Activated CD4-positive, alpha-beta T cell treated with anti-CD3 and anti-CD28 coated beads for 48 hours (primary cell): Measurements from ENCODE around the gene TEKTIP1.
A peak's percentile ranks its signal among the peaks of the same experiment; 100 is the strongest.
"Not testable (repeated sequence)": the region's sequence is repeated elsewhere in the genome, so short reads cannot be mapped to it uniquely, and the experiment has no call there.

Experiments
- DNase-seq: peaks from one replicate; pipeline ENCODE4 v3.0.0-alpha.2; 2020

TEKTIP1 gene

DNA sequence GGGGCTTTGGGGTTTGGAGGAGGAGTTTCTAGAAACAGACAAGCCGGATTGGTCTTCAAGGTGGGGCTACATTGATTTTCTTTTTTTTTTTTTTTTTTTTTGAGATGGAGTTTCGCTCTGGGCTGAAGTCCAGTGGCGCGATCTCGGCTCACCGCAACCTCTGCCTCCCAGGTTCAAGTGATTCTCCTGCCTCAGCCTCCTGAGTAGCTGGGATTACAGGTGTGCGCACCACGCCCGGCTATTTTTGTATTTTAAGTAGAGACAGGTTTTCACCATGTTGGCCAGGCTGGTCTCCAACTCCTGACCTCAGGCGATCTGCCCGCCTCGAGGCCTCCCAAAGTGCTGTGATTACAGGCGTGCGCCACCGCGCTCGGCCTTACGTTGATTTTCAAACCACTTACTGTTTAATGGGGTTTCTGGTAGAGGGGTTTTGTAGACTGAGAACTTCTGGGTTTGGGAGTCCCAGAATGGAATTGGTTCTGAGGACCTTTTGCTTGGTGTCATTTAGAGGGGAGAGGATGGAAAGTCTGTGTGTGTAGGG is 30.8 kb upstream of the TEKTIP1 start:
- DNase-seq = not testable (repeated sequence)

- no peak for DNase-seq
These were observed 30.0 kb upstream of the TEKTIP1 start for GRCh38 chr19:3508771-3509535.

DNA sequence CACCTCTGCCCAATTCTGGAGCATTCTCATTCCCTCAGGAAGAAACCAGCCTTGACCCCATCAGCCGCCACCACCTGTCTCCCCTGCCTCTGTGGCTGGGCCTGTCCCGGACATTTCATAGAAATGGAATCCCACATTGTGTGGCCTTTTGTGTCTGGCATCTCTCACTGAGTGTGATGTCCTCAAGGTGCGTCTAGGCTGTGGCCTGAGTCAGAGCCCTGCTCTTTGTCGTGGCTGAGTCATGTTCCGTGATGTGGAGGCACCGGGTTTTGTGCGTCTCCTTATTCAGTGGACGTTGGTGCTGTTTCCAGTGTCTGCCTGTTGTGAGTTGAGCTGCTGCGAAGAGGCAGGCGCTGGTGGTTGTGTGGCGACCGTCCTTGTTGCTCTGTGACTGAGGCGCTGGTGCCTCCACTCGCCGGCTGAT is 29.4 kb upstream of the TEKTIP1 start:
- peak; percentile 71 for DNase-seq

- DNase-seq = no peak
These were observed 28.2 kb upstream of the TEKTIP1 start for GRCh38 chr19:3510727-3511126.

- no peak for DNase-seq
These were observed 27.3 kb upstream of the TEKTIP1 start for GRCh38 chr19:3511506-3512251.

DNA sequence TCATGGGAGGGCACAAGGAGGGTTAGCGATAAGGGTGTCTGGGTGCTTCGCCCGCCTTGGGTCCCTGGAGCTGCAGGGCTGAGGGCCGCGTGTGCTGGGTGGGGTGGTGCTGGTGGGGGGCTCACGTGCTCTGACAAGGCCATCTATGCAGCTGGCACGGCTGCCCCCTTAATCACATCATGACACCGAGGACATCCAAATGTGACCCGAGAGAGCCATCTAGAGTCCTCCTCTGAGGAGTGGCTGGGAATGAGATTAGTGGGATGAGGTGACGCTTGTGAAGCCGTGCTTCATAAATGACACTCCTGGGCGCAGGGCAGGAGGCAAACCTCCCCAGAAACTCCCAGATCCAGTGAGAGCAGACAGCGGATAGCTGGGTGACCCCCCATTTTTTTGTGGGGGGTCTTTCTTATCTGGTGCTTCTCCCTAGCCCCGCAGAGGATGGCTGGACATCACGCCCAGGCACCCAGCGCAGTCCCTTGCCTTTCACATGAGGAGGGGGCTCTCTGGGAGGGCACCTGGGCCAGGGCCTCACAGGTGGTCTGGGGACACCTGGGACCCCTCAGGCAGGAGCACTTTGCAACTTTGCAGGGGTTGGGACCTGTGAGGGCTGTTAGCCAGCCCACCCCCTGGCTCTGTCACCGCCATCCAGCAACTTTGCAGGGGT is 26.3 kb upstream of the TEKTIP1 start:
- DNase-seq = no peak

DNA sequence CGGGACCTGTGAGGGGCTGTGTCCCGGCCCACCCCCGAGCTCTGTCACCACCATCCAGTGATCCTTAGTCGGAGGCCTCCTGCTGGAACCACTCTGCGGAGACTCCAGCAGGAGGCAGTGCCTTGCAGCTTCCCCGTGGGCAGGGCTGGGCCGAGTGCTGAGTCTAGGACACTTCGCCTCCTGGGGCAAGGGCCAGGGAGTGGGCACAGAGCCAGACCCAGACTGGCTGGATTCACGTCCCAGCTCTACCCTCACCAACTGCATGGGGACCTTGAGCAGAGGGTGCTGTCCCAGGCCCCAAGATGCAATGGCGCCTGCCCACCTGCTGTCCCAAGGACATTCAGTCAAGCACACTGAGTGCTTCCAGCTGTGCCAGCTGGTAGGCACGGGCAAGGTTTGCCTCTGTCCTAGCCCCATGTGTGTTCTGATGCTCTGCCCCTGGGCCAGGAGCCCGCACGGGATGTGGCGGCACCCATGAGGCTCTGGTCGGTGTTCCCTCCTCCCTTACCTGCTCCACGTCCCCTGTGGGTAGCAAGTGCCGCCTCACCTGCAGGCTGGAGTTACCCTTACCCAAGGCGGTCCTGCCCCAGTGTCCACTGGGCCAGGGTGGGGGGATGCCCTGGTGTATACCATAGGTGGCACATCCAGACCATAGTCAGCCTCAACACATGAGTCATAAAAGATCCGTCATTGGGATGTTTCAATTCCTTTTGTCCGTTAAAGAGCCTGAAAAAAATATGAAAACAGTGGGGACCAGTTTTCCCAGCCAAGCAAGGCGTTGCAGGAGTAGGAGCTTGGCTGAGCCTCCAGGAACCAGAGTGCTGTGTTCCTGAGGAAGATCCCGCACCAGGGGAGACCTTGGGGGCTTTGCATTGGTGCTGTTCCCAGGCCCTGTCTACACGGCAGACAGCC is 25.5 kb upstream of the TEKTIP1 start:
- no peak for DNase-seq

- no peak for DNase-seq
These were observed 24.0 kb upstream of the TEKTIP1 start for GRCh38 chr19:3514930-3515329.

GRCh38 chr19:3515891-3516422 is 23.0 kb upstream of the TEKTIP1 start:
- no peak for DNase-seq

- DNase-seq = peak; percentile 49
These were observed 22.2 kb upstream of the TEKTIP1 start for GRCh38 chr19:3516675-3517207.

- DNase-seq = no peak
These were observed 21.3 kb upstream of the TEKTIP1 start for GRCh38 chr19:3517638-3518037.

GRCh38 chr19:3518255-3518654 is 20.7 kb upstream of the TEKTIP1 start:
- no peak for DNase-seq

- DNase-seq = no peak
These were observed 20.3 kb upstream of the TEKTIP1 start for GRCh38 chr19:3518659-3519058.

GRCh38 chr19:3519126-3519525 is 19.8 kb upstream of the TEKTIP1 start:
- DNase-seq = no peak

- DNase-seq = no peak
These were observed 18.5 kb upstream of the TEKTIP1 start for GRCh38 chr19:3520166-3521103.

- no peak for DNase-seq
These were observed 17.9 kb upstream of the TEKTIP1 start for GRCh38 chr19:3521104-3521445.

DNA sequence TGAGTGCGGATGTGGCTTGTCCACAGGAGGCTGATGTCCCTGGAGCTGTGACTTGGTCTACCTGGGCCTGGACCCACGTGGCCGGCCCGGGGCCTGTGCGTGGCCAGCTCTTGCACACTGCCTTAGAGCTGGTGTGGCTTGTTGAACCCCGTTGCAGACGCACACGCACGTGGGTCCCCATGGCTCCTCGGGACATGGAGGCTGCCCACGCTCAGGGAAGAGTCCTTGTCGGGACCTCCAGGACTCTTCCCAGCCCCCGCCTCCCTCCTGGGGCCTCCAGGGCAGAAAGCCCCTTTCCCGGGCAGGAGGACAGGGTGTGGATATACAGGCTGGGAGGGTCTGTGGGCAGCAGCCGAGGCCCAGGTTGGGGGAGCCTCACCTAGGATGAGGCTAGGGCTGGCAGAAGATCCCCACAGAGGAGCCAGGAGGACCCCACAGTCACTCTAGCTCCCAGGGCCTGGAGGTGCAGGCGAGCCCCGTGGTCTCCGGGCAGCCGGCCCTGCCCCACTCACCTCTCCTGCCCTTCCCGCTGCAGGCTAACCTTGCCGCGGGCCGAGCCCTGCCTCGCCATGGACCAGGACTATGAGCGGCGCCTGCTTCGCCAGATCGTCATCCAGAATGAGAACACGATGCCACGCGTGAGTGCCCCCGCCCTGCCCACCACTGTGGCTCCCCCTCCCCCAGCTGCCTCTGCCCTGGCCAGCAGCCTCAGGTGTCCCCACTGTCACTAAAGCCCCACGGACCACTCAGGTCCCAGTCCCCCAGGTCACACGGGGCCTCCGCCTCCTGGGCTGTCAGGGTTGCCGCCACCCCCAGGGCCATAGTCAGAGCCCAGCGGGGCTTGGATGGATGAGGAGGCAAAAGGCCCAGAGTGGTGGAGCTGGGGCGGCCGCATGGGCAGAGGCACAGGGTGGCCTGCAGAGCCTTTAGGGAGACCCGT is 16.3 kb upstream of the TEKTIP1 start:
- DNase-seq = no peak

DNA sequence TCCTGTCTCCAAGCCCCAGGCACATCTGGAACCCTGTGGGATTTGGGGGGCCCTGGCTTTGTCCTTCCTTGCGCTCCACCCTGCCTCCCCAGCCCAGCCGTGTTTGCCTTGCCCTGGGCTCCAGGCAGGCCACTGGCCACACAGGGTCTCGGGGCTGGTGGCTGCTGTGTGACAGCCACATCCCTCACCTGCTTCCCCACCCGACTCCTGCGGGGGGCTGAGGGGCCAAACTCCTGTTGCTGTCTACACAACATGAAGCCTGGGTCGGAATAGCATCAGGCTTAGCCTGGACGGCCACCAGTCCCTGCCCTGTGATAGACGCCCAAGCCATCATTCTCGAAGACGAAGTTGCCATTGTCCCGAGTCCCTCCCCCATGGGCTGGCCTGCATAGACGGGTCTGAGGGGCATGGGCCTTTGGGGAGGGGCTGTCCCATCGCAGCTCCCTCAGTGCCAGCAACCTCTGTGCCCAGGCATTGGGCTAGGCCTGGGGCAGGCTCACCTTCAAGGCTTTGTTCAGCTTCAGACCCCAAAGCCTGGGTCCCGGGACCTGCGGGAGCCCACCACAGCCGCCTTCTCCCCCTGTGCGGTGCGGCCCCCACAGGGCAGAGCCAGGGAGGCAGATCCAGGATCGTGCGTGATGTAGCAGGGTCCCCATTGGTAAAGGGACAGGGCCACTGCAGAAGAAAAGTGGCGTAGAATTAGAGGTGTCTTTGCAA is 15.5 kb upstream of the TEKTIP1 start:
- DNase-seq = no peak
